Superior temporal gyrus (tissue), 1 donor: Measurements from ENCODE around the gene GPS2.
"Not testable (repeated sequence)": the region's sequence is repeated elsewhere in the genome, so short reads cannot be mapped to it uniquely, and the experiment has no call there.

Experiments used
- DNase-seq: peaks from one replicate; pipeline ENCODE4 v3.0.0-alpha.2; 2016; ENCODE audit errors: extremely low spot score

The GPS2 gene

DNA sequence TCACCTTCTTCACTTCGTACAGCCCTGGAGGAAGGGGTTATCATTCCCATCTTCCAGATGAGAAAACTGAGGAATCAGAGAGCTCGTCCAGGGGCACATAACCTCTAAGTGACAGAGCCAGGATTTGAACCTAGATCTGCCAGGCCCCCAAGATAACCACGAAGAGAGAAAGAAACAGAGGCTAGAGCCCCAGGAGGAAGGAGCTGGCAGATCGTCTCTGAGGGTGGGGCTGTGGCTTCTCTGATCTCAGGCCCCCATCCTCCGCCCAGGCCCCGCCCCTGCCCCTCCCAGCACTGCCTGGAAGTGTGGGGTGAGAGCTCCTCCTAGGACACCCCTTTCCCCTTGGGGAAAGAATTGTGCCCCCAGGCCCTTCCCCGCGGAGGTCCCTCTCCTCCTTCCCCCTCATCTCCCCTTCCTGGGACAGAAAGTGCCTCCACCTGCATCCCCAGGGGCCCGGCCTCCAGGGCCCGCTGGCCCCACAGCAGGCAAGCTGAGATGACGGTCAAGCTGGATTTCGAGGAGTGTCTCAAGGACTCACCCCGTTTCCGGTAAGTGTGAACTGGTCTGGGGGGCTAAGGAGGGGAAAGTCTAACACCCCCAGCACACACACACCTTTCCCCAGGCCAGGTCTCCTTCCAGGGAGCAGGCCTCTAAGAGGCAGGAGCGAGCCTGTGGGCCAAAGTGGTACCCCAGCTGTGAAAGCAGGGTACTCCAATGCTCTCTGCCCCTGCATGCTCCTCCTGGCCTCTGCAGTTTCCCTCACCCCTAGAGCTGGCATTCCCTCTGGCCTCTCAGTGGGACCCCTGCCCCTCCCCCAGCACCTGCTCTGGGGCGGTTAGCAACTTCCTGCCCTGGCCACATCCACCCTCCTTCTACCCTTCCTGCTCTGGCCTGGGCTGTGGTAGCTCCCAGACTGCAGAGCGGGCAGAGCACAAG, 21.3 kb upstream of the GPS2 start, which contains the start of gene ACAP1:
ACAP1 (plus strand) TSS at position 290 of the 936 bp plus-strand sequence; CDS start at position 496, 206 bp downstream.
- DNase-seq = no peak

DNA sequence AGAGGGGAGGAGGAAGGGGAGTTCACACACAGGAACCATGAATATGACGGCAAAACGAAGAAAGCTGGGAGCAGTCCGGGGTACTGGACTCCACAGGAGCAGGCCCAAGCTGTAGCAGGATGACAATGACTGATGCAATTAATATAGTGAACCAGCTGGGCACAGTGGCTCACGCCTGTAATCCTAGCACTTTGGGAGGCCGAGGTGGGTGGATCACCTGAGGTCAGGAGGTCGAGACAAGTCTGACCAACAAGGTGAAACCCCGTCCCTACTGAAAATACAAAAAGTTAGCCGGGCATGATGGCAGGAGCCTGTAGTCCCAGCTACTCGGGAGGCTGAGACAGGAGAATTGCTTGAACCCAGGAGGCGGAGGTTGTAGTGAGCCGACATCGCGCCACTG, 20.6 kb upstream of the GPS2 start:
- DNase-seq = not testable (repeated sequence)

DNA sequence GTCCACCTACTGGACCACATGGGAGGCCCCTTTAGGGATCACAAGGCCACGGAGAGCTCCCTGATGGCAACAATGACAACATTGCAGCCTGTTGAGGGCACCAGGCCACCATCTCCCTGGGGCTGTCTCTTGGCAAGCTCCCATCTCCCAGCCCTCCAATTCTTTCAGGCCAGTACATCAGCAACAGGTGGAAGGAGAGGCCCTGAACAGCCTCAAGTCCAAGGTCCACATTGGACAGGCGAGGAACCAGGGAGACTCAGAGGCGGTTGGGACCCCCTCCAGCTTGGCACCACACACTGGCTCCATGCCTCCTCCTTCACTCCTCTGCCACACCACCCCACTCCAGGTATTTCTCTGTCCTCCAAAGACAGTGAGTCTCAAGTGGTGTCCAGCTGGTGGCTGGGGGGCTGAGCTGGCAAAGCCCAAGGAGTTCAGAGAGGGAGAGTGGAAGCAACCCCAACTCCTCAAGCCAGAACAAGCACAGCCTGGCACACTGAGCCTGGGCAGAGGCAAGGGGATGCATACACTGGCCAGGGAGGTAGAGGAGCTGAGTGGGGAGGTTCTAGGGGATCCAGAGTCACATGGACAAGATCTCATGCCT, 19.9 kb upstream of the GPS2 start:
- no peak for DNase-seq

DNA sequence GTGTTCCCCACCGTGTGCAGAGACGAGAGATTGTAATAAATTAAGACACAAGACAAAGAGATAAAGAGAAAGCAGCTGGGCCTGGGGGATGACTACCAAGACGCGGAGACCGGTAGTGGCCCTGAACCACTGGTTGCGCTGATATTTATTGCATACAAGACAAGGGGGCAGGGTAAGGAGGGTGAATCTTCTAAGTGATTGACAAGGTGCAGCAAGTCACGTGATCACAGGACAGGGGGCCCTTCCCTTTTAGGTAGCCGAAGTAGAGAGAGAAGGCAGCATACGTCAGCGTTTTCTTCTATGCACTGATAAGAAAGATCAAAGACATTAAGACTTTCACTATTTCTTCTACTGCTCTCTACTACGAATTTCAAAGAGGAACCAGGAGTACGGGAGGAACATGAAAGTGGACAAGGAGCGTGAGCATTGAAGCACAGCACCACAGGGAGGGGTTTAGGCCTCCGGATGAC, 17.5 kb upstream of the GPS2 start:
- not testable (repeated sequence) for DNase-seq

DNA sequence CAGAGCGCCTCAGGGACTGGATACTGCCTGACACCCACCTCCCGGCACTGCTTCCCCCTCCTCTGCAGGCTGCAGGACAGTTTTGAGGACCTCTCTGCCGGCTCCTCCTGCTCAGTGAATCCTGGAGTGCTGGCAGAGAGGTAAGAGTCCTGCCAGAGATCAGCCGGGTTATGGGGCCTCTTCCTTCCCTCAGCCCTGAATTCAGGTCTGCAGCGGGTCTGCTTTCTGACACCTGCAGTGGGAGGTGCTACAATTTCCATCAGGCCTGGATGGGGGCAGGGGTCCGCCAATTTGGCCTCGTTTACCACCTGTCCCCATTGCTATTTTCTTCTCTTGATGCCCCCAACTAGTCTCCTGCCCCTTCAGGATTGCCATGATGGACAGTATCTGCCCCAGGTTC, 17.0 kb upstream of the GPS2 start:
- no peak for DNase-seq

DNA sequence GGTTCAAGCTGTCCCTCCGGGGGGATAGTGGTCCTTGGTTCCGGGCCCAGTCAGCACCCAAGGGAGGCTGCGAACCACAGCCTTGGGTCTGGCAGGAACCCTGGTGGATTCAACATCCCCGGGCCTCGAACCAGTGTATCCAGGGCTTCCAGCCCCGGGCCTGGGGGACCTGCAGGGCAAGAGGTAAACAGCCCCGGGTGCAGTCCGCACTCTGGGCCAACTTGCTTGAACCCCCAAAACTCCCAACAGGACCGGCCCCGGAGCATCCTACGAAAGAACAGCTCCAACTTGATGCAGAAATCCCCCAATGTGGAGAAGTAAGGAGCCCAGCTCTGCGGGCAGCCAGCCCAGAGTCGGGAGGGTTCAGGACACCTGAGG, 15.5 kb upstream of the GPS2 start:
- no peak for DNase-seq

DNA sequence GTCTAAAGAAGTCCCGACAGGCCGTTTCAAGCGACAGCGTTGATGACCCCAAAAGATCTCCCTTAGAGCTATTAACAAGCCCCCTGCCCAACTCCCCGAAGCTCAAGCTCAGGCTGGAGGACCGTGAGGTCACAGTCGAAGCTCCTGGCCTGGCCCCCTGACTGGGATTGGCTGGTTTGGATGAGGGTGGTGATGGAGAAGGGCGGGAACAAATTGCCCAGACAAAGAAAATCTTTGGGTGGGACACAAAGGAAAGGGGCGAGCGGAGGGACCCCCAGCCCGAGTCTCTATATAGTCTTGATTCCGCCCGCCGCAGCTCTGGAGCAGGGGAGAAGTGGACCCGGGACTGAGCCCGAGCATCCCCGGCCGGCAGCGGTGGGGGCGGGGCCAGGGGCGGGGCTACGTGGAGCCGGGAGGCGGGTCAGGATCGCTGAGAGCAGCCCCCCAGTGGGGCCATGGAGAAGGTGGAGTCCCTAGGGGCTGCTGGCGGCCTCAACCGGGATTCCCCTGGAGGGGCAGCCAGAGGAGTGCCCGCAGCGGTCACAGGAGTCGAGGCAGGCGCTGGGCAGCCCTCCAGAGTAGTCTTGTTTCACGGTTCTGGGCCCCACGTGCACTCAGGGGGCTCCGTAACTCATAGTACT, 15.0 kb upstream of the GPS2 start:
- no peak for DNase-seq

DNA sequence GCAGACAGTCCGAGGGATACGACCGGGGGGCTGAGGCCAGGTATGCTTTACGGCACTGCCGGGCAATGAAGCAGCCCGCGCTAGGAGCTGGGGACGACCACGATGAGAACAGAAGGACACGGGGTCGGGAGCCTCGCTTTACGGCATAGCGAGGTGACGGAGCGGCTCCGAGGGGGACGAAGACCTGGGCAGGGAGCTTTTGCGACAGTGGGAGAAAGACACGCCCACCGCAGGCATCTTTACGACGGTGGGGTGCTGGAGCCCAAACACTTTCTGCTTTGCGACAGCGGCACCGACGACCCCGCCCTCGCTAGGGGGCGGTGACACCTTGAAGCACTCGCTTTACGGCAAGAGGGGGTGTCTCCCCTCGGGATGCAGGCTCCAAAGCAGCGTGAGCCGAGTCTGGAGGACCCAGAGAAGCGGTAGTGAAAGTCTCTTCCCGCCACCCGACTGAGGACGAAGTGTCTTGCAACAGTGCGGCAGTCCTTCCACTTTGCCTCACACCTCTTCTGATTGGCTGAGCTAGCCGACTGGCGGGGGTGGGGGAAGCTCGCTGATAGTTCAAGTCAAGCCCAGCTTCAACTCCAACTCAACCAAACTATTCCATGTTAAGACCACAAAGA, 14.3 kb upstream of the GPS2 start:
- DNase-seq = peak; percentile 99

DNA sequence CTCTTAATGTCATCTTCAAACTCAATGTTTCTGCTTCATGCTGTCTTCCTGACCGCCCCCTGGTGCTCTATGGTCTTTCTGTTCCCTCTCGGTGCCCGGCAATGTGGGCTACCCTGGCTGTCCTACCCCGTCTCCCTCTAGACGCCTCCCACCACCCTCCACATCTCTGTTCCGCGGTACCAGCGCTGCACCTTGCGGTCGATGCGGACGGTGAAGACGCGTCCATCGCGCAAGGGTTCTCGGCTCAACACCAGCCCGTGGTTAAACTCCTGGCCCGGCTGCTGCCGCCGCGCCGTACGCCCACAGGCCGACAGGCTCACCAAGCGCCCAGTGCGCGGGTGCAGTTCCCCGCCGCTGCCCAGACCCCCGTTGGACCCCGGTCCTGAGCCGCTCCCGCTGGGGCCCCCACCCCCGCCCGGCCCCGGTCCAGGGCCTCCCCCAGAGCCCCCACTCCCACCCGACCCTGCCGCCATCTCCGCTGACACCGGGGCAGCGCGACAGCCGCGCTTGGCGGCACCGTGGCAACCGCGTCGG, 13.7 kb upstream of the GPS2 start, which contains the start of gene NEURL4:
NEURL4 (minus strand) TSS at position 496 of the 534 bp plus-strand sequence; CDS start at position 473, 23 bp downstream.
- DNase-seq = peak; percentile 10

DNA sequence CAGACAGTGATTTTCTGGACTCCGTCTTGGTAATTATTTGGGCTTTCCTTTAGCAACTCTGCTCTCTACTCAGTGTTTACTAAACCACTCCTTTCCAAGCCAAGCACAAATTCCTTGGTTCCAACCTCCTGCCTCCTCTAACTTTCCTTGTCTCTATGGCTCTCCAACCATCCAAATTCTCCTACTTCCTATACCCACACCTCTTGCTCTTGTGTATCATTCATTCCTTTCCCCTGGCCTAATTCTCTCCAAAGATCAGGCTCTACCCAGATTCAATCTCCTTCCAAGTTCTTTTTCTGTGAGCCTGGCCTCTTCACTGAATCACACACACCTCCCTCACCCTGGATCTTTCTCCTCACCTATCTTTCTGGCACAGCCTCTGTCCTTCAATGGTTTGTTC, 12.8 kb upstream of the GPS2 start:
- no peak for DNase-seq

DNA sequence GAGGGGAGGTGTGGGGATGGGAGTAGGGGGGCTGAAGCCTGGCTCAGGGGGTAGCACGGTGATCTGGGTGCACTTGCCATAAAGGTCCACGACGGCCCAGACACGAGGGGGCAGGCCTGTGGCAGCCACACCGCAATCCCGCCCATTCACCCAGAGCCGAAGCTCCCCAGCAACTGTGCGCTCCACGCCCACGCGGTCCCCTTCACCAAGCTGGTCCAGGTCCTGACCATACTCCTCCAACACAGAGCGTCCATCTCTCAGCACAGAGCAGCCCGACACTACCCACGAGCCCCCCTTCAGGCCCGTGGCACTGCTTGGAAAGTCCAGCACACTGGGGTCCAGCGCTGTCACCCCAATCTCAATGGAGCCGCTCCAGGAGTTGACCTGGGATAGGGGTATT, 12.3 kb upstream of the GPS2 start:
- no peak for DNase-seq

DNA sequence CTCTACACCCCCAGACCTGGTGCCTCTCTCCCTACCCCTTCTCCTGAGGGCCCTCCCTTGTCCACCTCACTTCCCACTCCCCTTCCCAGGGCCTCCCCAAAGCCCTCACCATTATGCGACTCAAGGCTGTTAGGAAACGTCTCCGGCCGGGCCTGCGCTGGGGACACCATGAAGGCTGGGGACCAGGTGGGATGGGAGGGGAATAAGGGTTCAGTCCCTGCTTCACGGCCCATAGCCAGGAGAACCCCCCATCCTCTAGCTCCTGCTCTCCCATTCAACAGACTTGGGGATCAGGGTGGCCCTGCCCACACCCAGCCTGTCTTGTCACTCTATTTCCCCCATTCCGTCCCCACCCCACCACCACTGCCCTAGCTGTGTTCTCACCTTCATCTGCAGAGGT, 11.9 kb upstream of the GPS2 start:
- DNase-seq = no peak

DNA sequence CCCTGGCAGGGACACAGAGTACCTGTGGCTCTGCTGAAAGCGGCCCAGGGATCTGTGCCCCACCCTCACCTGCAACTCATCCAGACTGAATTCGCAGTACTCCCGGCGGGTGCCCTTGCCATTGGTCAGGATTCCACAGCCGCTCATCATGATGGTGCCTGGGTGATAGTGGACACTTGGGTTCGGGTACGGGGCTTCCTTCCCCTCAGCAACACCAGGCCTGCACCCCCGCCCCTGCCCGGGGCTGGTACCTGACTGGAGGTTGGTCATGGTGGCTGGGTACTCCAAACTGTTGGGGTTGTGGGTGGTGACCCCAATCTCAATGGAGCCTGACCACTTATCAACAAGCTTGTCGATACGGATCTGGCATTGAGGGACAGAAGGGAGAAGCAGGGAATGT, 11.0 kb upstream of the GPS2 start:
- DNase-seq = no peak

DNA sequence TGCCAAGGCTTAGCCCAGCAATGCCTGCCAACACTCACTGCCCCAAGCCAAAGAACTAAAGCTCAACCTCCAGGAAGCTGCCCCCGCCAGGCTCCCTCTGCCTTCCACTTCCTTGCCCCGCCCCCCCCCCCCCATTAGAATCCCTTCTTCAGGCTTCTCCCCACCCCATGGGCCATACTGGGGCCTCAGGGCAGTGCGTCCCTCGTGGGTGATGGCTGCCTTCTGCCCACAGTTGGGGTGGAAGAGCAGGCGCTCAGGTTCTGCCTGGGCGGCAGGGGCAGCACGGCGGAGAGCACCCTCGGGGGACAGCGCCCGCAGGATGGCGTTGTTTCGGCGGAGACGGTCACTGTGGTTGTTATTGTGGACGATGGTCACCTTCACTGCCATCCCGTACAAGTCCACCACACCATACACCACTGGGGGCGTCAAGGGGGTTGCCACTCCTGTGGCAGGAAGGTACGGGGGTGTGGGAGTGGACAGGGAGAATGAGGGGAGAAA, 9.9 kb upstream of the GPS2 start:
- no peak for DNase-seq

DNA sequence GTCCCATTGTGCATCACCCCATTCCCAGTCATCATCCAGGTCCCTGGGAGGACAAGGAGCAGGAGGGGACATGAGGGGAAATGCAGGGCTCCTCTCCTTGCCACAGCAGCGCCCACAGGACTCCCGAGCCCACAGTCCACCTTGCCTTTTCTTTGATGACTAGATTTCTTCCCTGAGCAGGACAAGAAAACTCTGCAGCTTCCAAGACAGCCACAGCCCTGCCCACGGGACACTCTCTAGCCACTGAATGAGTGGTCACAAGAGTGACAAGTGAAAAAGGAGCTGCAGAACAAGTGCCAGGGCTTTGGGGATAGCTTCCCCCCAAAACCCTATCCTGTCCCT, 9.2 kb upstream of the GPS2 start:
- no peak for DNase-seq

DNA sequence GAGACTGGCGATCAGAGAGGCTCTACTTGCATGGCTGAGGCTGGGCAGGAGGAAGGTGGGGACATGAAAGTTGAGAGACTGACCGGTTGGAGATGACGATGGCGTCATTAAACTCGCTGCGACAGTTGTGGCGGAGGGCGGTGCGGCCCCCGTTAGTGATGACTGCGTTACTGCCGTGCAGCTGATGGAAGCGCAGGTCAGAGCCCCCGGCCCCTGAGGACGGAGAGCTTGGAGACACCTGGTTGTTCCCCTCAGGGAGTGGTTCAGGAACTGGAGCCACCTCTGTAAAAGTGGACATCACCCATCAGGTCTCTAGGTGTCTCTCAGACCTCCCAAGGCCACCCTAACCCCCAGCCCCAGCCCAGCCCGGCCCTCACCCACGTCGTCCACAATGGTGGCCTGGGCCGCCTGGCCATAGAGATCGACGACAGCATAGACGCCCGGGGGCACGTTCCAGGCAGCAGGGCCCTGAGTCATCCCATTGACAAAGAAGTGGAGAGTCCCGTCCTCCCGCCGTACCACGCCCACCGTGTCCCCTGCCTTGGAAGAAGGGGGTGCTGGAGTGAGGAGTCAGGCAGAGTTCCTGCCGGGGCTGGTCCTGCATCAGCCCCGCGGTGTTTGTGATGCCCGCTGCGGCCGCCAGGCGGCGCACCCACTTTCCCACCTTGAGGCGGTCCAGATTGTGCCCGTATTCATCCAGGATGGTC, 8.7 kb upstream of the GPS2 start:
- DNase-seq = peak; percentile 14

DNA sequence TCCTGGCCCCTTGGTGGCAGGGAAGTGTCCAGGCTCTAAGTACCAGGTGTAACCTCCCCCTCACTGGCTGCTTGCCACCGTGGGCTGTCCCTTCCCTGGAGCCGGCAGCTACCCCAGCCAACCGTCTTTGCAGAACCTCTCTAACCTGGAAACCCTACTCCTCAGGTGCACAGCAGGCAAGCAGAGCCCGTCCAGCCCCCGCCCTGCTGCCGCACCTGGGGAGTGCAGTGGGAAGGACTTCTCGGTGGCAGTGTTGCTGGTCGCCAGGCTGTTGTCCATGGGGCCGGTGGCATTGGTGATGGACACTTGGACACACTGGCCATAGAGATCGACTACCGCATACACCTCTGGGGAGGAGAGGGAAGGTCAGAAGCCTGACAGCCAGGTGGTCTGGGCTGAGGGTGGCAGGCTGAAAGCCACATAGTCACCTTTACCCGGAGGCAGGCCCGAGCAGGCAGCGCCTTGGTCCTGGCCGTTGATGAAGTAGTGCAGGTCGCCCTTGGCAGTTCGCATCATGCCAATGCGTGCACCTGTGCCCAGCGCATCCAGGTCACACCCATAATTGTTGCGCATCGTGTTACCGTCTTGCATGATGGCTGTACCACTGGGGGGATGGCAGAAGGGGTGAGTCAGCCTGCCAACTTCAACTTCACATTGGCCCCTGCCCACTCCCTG, 7.5 kb upstream of the GPS2 start:
- DNase-seq = no peak

DNA sequence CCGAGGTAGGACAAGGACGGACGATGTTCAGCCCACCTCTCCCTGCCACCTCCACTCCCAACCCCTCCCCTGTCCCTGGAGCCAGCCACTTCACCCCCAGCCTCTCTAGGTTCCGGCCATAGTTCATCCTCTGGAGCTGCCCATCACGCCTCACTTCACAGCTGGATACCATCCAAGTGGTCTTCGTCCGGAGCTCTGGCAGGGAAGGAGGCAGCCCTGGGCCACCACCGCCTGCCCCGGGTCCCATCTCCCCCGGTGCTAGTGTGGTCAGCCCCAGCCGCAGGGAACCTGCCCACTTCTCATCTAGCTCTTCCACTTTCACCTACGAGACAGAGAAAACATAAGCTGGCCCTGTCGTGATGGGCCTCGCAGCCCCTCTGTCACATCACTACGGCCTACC, 6.3 kb upstream of the GPS2 start:
- no peak for DNase-seq

DNA sequence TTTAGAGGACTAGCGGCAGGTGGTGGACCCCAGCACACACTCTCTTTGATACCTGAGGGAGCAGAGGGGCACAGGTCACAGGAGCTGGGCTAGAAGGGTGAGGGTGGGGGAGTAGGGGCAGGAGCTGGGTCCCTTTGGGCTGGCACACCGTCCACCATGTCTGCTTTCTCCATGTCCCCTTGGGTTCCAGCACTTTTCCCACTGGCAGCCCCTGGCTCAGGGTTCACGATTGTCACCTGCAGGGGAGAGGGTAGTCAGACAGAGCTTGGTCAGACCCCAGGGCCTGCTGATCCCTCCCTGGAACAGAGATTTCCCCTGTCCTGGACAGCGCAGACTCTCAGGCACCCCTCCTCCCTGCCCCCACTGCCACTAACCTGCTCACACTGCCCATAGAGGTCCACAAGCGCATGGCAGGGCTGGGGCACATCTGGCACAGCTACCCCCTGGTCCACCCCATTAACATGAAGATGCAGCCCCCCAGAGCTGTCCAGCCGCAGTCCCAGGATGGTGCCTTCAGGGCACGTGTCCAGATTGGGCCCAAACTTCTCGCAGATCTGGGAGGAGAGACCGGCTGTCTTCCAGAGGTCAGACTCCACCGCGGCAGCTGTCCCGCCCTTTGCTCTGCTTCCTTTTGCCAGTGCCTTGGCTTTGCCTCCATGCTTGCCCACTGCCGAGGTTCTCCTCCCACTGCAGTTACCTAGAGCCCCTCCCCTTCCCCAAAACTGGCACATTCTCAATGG, 3.1 kb upstream of the GPS2 start:
- no peak for DNase-seq
